Measurements from ENCODE around the gene LY9. TPM values are rescaled to one million over a fixed set of nuclear protein-coding genes. Genes with fewer than 3 reads are reported as not detected.

Gene LY9
- total and polyA plus RNA-seq, 2 of the 13 experiments (the other 11 are each of a cell fraction or from before 2014, with no cell fraction given) = not detected

- Histone ChIP-seq H3K27me3 (ENCODE audit: control insufficient read depth in 1 of 2, insufficient read depth in 2 of 2, low read length in 2 of 2) (no peaks in the 10 kb centered on the region; a peak in 1 of 5 replicates), H4K20me1 (ENCODE audit: insufficient read depth, low read length) (no peaks in the 10 kb centered on the region), H3K4me1 (ENCODE audit: insufficient read depth, low read length) (no peaks in the 10 kb centered on the region), H3K27ac (ENCODE audit: extremely low read length, insufficient read depth, low read length) (no peak overlapping the region), H3K9me3 (ENCODE audit: low read length) (peaks cover 12% of the 10 kb centered on the region; the same call in 1 of the 2 replicates), H2AFZ (ENCODE audit: low read length) (no peak overlapping the region), H3K36me3 (replicated peaks in 1 of 2; ENCODE audit: control insufficient read depth in 1 of 2, insufficient read depth in 2 of 2, low read length in 2 of 2) (no peaks in the 10 kb centered on the region), H3K4me3 (replicated peaks in 1 of 3; ENCODE audit: insufficient read depth in 1 of 3, low read depth in 2 of 3, low read length in 3 of 3) (no peak overlapping the region), H3K79me2 (ENCODE audit: insufficient read depth, low read length) (no peaks in the 10 kb centered on the region), H3K4me2 (ENCODE audit: low read depth, low read length) (no peak overlapping the region), H3K9ac (ENCODE audit: insufficient read depth, low read depth, low read length) (no peak overlapping the region)
- ChIA-PET CTCF (ENCODE audit: low intra/inter-chr PET ratio, low total read pairs) (no interaction called here), POLR2A (no interaction called here)
- WGBS (ENCODE audit: low lambda C conversion rate) = 13% methylated on average over 1 of the region's 3 CpGs
- TF ChIP-seq ZNF343 (CRISPR knock-in tag; IDR thresholded peaks at IDR 0.05) (no peak), ZNF556 (CRISPR knock-in tag; IDR thresholded peaks at IDR 0.05; ENCODE audit: borderline replicate concordance) (no peak), XRCC5 (optimal IDR thresholded peaks at IDR 0.05; ENCODE audit: low read length) (no peak), ZNF34 (CRISPR knock-in tag; IDR thresholded peaks at IDR 0.05; ENCODE audit: borderline replicate concordance) (no peak), PHF8 (CRISPR knock-in tag; IDR thresholded peaks at IDR 0.05) (no peak)
- intact Hi-C loops (cut with micrococcal nuclease; ENCODE audit: unreplicated experiment) = no loop called here
- DNase-seq (ENCODE audit: low spot score) (no peak), ATAC-seq (no peak), FAIRE-seq (no peak)
- BruUV-seq (replicated peaks) = no TSS peak
- in situ Hi-C loops (cut with HindIII; ENCODE audit: extremely low pct_ligation_motif_present, low pct_unique_long_range_greater_than_20kb) = no loop called here
Observed at GRCh38 chr1:160808289-160808688, 12.3 kb downstream of the LY9 start.

GRCh38 chr1:160810486-160810885, 14.5 kb downstream of the LY9 start:
- no TSS peak for BruUV-seq (replicated peaks)
- CTCF ChIA-PET (ENCODE audit: low intra/inter-chr PET ratio, low total read pairs) = no interaction called here
- no peaks in the 10 kb centered on the region for H3K79me2 ChIP-seq (ENCODE audit: insufficient read depth, low read length)
- TF ChIP-seq ZNF101 (CRISPR knock-in tag; IDR thresholded peaks at IDR 0.05; ENCODE audit: borderline replicate concordance, low read depth) (no peak), JARID2 (CRISPR knock-in tag; IDR thresholded peaks at IDR 0.05; ENCODE audit: insufficient replicate concordance) (no peak), PRPF4 (IDR thresholded peaks at IDR 0.05; ENCODE audit: low read depth, low read length, poor library complexity, severe bottlenecking) (no peak), DZIP1 (CRISPR knock-in tag; IDR thresholded peaks at IDR 0.05) (no peak), ZKSCAN1 (IDR thresholded peaks at IDR 0.05; ENCODE audit: low read length) (no peak), PRMT3 (CRISPR knock-in tag; IDR thresholded peaks at IDR 0.05; ENCODE audit: borderline replicate concordance, low read depth) (no peak), SMARCE1 (IDR thresholded peaks at IDR 0.05; ENCODE audit: borderline replicate concordance) (no peak), PCBP2 (optimal IDR thresholded peaks at IDR 0.05; ENCODE audit: low read depth, low read length, poor library complexity, severe bottlenecking) (no peak), ZBTB42 (CRISPR knock-in tag; IDR thresholded peaks at IDR 0.05) (no peak), ZNF138 (CRISPR knock-in tag; IDR thresholded peaks at IDR 0.05; ENCODE audit: low read depth) (no peak), JUNB (CRISPR knock-in tag; IDR thresholded peaks at IDR 0.05; ENCODE audit: borderline replicate concordance) (no peak), IRF1 (CRISPR knock-in tag; IDR thresholded peaks at IDR 0.05; ENCODE audit: low read depth) (no peak)

More at GRCh38 chr1:160810486-160810885, 14.5 kb downstream of the LY9 start:
- H3K4me2 ChIP-seq (ENCODE audit: low read depth, low read length) = no peak overlapping the region
- FAIRE-seq (no peak), DNase-seq (ENCODE audit: low spot score) (no peak), ATAC-seq (no peak)
- intact Hi-C loops (cut with micrococcal nuclease; ENCODE audit: unreplicated experiment) (no loop called here), in situ Hi-C loops (cut with HindIII; ENCODE audit: extremely low pct_ligation_motif_present, low pct_unique_long_range_greater_than_20kb) (no loop called here)
- H3K4me3 ChIP-seq (replicated peaks in 1 of 3; ENCODE audit: insufficient read depth in 1 of 3, low read depth in 2 of 3, low read length in 3 of 3) = no peak overlapping the region
- no peaks in the 10 kb centered on the region for H4K20me1 ChIP-seq (ENCODE audit: insufficient read depth, low read length)
- no peaks in the 10 kb centered on the region for H3K4me1 ChIP-seq (ENCODE audit: insufficient read depth, low read length)
- H2AFZ ChIP-seq (ENCODE audit: low read length) = no peak overlapping the region
- H3K27ac ChIP-seq (ENCODE audit: extremely low read length, insufficient read depth, low read length) = no peak overlapping the region
- H3K9ac ChIP-seq (ENCODE audit: insufficient read depth, low read depth, low read length) = no peak overlapping the region
- WGBS (ENCODE audit: low lambda C conversion rate) = 0% methylated on average over 1 of the region's 1 CpG
- POLR2A ChIA-PET = no interaction called here
- H3K27me3 ChIP-seq (ENCODE audit: control insufficient read depth in 1 of 2, insufficient read depth in 2 of 2, low read length in 2 of 2) = peaks cover 0 to 3% of the 10 kb centered on the region in 2 experiments; a peak in 2 of 5 replicates
- H3K36me3 ChIP-seq (replicated peaks in 1 of 2; ENCODE audit: control insufficient read depth in 1 of 2, insufficient read depth in 2 of 2, low read length in 2 of 2) = no peaks in the 10 kb centered on the region
- peaks cover 12% of the 10 kb centered on the region; the same call in 1 of the 2 replicates for H3K9me3 ChIP-seq (ENCODE audit: low read length)

Data from HepG2 (cell line).